HL-60 (cell line): Measurements from ENCODE around the gene TMEM132D.

Experiments
- CTCF ChIP-seq: IDR thresholded peaks from one replicate; pipeline ENCODE4 v1.5.1; 2011; ENCODE audit warnings: low read length, control low read depth, inconsistent platforms; ENCODE audit not compliant: insufficient read depth
- POLR2AphosphoS5 ChIP-seq: IDR thresholded peaks from 2 replicates; pipeline ENCODE4 v1.6.1; 2012; ENCODE audit warnings: low read depth
- REST ChIP-seq: IDR thresholded peaks from 2 replicates; pipeline ENCODE4 v1.6.1; 2012; ENCODE audit warnings: low read depth; ENCODE audit not compliant: insufficient replicate concordance

- TF ChIP-seq POLR2AphosphoS5 (no peak), CTCF (no peak), REST (no peak)
These were observed 30.6 kb downstream of the TMEM132D start for GRCh38 chr12:129873111-129873832.
